ENCODE results near the gene ARHGEF6.

GRCh38 chrX:136626237-136626636 lies 154.5 kb downstream of the ARHGEF6 start:
- TF ChIP-seq CTCF (tag by site-specific recombination; IDR thresholded peaks at IDR 0.05), result no peak
- TF ChIP-seq ZNF138 (tag by site-specific recombination; IDR thresholded peaks at IDR 0.05; ENCODE audit: borderline replicate concordance), result no peak
- no peak for TF ChIP-seq SCRT1 (tag by site-specific recombination; IDR thresholded peaks at IDR 0.05; ENCODE audit: borderline replicate concordance)
- TF ChIP-seq REST (tag by site-specific recombination; IDR thresholded peaks at IDR 0.05), result no peak
- no peak for TF ChIP-seq ZNF645 (tag by site-specific recombination; IDR thresholded peaks at IDR 0.05)
- TF ChIP-seq ZNF140 (tag by site-specific recombination; IDR thresholded peaks at IDR 0.05), result no peak
- TF ChIP-seq SALL2 (tag by site-specific recombination; IDR thresholded peaks at IDR 0.05; ENCODE audit: borderline replicate concordance), result no peak
- TF ChIP-seq ZNF785 (tag by site-specific recombination; IDR thresholded peaks at IDR 0.05), result no peak
- no peak for TF ChIP-seq ZNF292 (tag by site-specific recombination; IDR thresholded peaks at IDR 0.05; ENCODE audit: borderline replicate concordance, low read depth)
- no peak for TF ChIP-seq ZNF341 (tag by site-specific recombination; IDR thresholded peaks at IDR 0.05; ENCODE audit: low read depth)

Data from HEK293 (cell line).